Esophagus muscularis mucosa (tissue), 4 donors: ENCODE measurements around the gene JAK3. TPM values are rescaled to one million over a fixed set of nuclear protein-coding genes. Genes with fewer than 3 reads are reported as not detected.

Experiments used
- DNase-seq: peaks from one replicate; pipeline ENCODE4 v3.0.0-alpha.2; 2017; ENCODE audit errors: extremely low spot score
- H3K27ac ChIP-seq, 4 donors: fragments of 200-600 bp; sonication (generic); replicated peaks in 1 of 4; 1 replicate in 3 of 4; 2 replicates in 1 of 4; pipeline ENCODE4 v1.5.1; 2016 to 2019; ENCODE audit warnings: mild to moderate bottlenecking in 1 of 4
- H3K27me3 ChIP-seq, 4 donors: fragments of 200-600 bp; sonication (generic); one replicate each; pipeline versions ENCODE4 v1.5.1 to v1.6.0; 2016 to 2019
- H3K36me3 ChIP-seq, 4 donors: fragments of 200-600 bp; sonication (generic); one replicate each; pipeline ENCODE4 v1.5.1; 2016 to 2019
- H3K4me1 ChIP-seq, 4 donors: fragments of 200-600 bp; sonication (generic); one replicate each; pipeline ENCODE4 v1.5.1; 2016 to 2019
- H3K4me3 ChIP-seq, 4 donors: fragments of 200-600 bp; sonication (generic); 1 replicate in 2 of 4; 2 replicates in 2 of 4; pipeline ENCODE4 v1.5.1; 2016 to 2019; ENCODE audit warnings: mild to moderate bottlenecking in 4 of 4, moderate library complexity in 1 of 4
- H3K9me3 ChIP-seq, 4 donors: fragments of 200-600 bp; sonication (generic); 1 replicate in 3 of 4; 2 replicates in 1 of 4; pipeline ENCODE4 v1.5.1; 2016 to 2019
- CTCF ChIP-seq, 3 experiments: fragments of 200-600 bp in 2 of 3; fragments of 450-650 bp in 1 of 3; sonication (generic) in 2 of 3; IDR thresholded peaks; one replicate each; pipeline ENCODE4 v1.5.1; 2017 to 2019; ENCODE audit warnings: antibody characterized with exemption in 3 of 3, mild to moderate bottlenecking in 2 of 3, moderate library complexity in 1 of 3
- EP300 ChIP-seq: sonication (generic); formaldehyde crosslinking; IDR thresholded peaks from one replicate; pipeline ENCODE4 v1.6.1; 2017; ENCODE audit warnings: antibody characterized with exemption
- POLR2A ChIP-seq: fragments of 450-650 bp; IDR thresholded peaks from one replicate; pipeline ENCODE4 v1.6.1; 2017; ENCODE audit warnings: antibody characterized with exemption, moderate library complexity, mild to moderate bottlenecking, low read depth
- POLR2AphosphoS5 ChIP-seq, 2 donors: sonication (generic); formaldehyde crosslinking; IDR thresholded peaks; one replicate each; pipeline ENCODE4 v1.6.1; 2017; ENCODE audit warnings: antibody characterized with exemption in 2 of 2
- WGBS: methylation state at CpG from one replicate; pipeline ENCODE4 v1.1.5; 2018; 5-methylcytosine and 5-hydroxymethylcytosine counted together
- intact Hi-C: fragments of 100-400 bp; cut with DNase I; formaldehyde crosslinking; loops from one replicate; pipeline ENCODE4 v1.15.1; 2023
- total RNA-seq, 4 donors: library from RNA; depleted of rRNA; stranded (reverse); fragments of >200 nt; gene quantifications; one replicate each; pipeline versions ENCODE4 v1.1.0 to v1.2.1, GENCODE V29; 2016

Gene JAK3
- total RNA-seq, 4 donors from 2014 or later = 2.1 to 8.9 (median 3.4) TPM

- TF ChIP-seq POLR2AphosphoS5 (IDR thresholded peaks at IDR 0.05) (no peak), POLR2A (no peak), EP300 (no peak), CTCF (IDR thresholded peaks at IDR 0.05) (no peak)
- 19% methylated on average over 23 of the region's 29 CpGs for WGBS
- Histone ChIP-seq H3K9me3 (no peaks in the 10 kb centered on the region), H3K27me3 (peaks cover 0 to 95% (median 22%) of the 10 kb centered on the region in 4 donors), H3K4me3 (peak overlapping the region in 3 of 4 donors; percentile 22 to 43 (median 30)), H3K4me1 (peaks cover 0 to 21% (median 20%) of the 10 kb centered on the region in 4 donors), H3K36me3 (peaks cover 0 to 15% (median 0%) of the 10 kb centered on the region in 4 donors), H3K27ac (no peak overlapping the region)
- intact Hi-C loops = no loop called here
- no peak for DNase-seq
Measured at GRCh38 chr19:17829855-17830566, 17.8 kb downstream of the JAK3 start.

GRCh38 chr19:17826508-17827056 is 21.2 kb downstream of the JAK3 start:
- 88% methylated on average over 11 of the region's 13 CpGs for WGBS
- H3K36me3 ChIP-seq = peaks cover 0 to 6% (median 0%) of the 10 kb centered on the region in 4 donors
- no peak for TF ChIP-seq EP300
- no peak for TF ChIP-seq POLR2AphosphoS5 (IDR thresholded peaks at IDR 0.05)
- no peak for TF ChIP-seq CTCF (IDR thresholded peaks at IDR 0.05)
- no peak for TF ChIP-seq POLR2A
- H3K9me3 ChIP-seq = no peaks in the 10 kb centered on the region
- peaks cover 0 to 19% (median 19%) of the 10 kb centered on the region in 4 donors for H3K4me1 ChIP-seq
- H3K27me3 ChIP-seq = peaks cover 0 to 90% (median 14%) of the 10 kb centered on the region in 4 donors
- H3K27ac ChIP-seq = no peak overlapping the region
- H3K4me3 ChIP-seq = no peak overlapping the region
- intact Hi-C loops = no loop called here
- no peak for DNase-seq

- no peaks in the 10 kb centered on the region for H3K36me3 ChIP-seq
- TF ChIP-seq POLR2AphosphoS5 (IDR thresholded peaks at IDR 0.05) (no peak), POLR2A (no peak), CTCF (IDR thresholded peaks at IDR 0.05) (no peak), EP300 (no peak)
Measured at GRCh38 chr19:17824339-17824738, 23.4 kb downstream of the JAK3 start.

GRCh38 chr19:17821190-17821589 is 26.6 kb downstream of the JAK3 start, which contains the start of gene INSL3:
TSS of gene INSL3 (minus strand) at chr19:17821519. CDS start at chr19:17821506, 13 bp downstream.
- Histone ChIP-seq H3K36me3 (no peaks in the 10 kb centered on the region), H3K4me1 (no peaks in the 10 kb centered on the region), H3K27ac (no peak within 1 kb of the TSS), H3K27me3 (peaks cover 0 to 52% (median 0%) of the 10 kb centered on the region in 4 donors), H3K9me3 (no peaks in the 10 kb centered on the region), H3K4me3 (no peak within 1 kb of the TSS)
- DNase-seq = no peak
- TF ChIP-seq EP300 (no peak), POLR2AphosphoS5 (IDR thresholded peaks at IDR 0.05) (no peak), CTCF (IDR thresholded peaks at IDR 0.05) (no peak), POLR2A (no peak)
- intact Hi-C loops = no loop called here
- 75% methylated on average over 29 of the region's 34 CpGs for WGBS

More at GRCh38 chr19:17824339-17824738, 23.4 kb downstream of the JAK3 start:
- WGBS = 68% methylated on average over 7 of the region's 8 CpGs
- intact Hi-C loops = no loop called here
- Histone ChIP-seq H3K9me3 (no peaks in the 10 kb centered on the region), H3K27me3 (peaks cover 0 to 74% (median 0%) of the 10 kb centered on the region in 4 donors), H3K4me3 (no peak overlapping the region), H3K27ac (no peak overlapping the region), H3K4me1 (no peaks in the 10 kb centered on the region)
- no peak for DNase-seq
